Measurements from ENCODE around the gene LHPP.

Gene LHPP

GRCh38 chr10:124590216-124591122 is 128.8 kb downstream of the LHPP start:
- H3K4me3 ChIP-seq (replicated peaks; ENCODE audit: insufficient read depth, low read length), result no peak overlapping the region
- DNase-seq (ENCODE audit: low read depth in 1 of 2, low spot score in 1 of 2), result no peak
- no peak overlapping the region for H3K27ac ChIP-seq (replicated peaks)
- H3K27me3 ChIP-seq (ENCODE audit: insufficient read depth, poor library complexity, severe bottlenecking), result no peaks in the 10 kb centered on the region
- TF ChIP-seq REST (IDR thresholded peaks at IDR 0.05; ENCODE audit: insufficient replicate concordance, low read depth), result no peak
- TF ChIP-seq GABPA (IDR thresholded peaks at IDR 0.05; ENCODE audit: low read depth), result no peak
- no peak for TF ChIP-seq CTCF (IDR thresholded peaks at IDR 0.05; ENCODE audit: insufficient read depth, low read length)
- TF ChIP-seq SPI1 (IDR thresholded peaks at IDR 0.05; ENCODE audit: borderline replicate concordance, low read depth), result no peak
- TF ChIP-seq POLR2AphosphoS5 (IDR thresholded peaks at IDR 0.05; ENCODE audit: low read depth), result no peak

DNA sequence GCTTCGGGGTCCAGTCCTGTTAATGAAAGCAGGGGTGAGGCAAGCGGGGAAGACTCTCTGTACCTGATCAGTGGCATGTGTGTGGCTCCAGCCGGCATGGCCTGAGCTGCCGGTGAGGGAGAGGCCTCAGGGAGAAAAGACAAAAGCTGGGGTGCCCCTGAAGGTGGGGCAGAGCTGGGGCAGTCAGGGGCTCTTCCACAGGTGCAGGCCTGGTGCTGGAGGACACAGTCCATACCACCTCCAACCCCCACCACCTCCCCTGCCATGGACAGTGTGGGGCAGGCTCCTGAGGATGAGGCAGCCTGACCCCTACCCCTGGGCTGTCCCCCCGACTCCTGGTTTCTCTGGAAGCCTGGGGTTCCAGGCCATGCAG is 129.5 kb downstream of the LHPP start:
- no peak overlapping the region for H3K4me3 ChIP-seq (replicated peaks; ENCODE audit: insufficient read depth, low read length)
- no peaks in the 10 kb centered on the region for H3K27me3 ChIP-seq (ENCODE audit: insufficient read depth, poor library complexity, severe bottlenecking)
- TF ChIP-seq SPI1 (IDR thresholded peaks at IDR 0.05; ENCODE audit: borderline replicate concordance, low read depth), result no peak
- no peak for TF ChIP-seq POLR2AphosphoS5 (IDR thresholded peaks at IDR 0.05; ENCODE audit: low read depth)
- no peak for TF ChIP-seq CTCF (IDR thresholded peaks at IDR 0.05; ENCODE audit: insufficient read depth, low read length)
- no peak for TF ChIP-seq REST (IDR thresholded peaks at IDR 0.05; ENCODE audit: insufficient replicate concordance, low read depth)
- TF ChIP-seq GABPA (IDR thresholded peaks at IDR 0.05; ENCODE audit: low read depth), result no peak
- DNase-seq (ENCODE audit: low read depth in 1 of 2, low spot score in 1 of 2), result no peak
- no peak overlapping the region for H3K27ac ChIP-seq (replicated peaks)

DNA sequence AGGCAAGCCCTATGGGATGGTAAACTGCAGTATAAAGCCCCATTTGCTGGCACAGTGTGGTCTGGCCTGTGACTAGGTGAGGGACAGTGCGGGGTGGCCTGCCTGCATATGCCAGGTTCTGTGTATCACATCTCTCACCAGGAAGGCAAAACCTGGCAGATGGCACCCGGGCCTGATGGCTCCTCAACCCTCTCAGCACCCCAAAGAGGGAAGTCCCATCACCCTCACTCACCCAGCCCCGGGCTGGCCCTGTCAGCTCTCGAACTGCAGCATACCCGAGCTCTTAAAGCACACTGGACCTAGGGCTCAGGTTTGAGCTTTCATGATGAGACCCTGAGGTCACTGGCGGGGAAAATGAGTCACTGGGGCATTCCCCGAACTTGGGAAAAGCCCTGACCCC is 130.5 kb downstream of the LHPP start:
- no peaks in the 10 kb centered on the region for H3K27me3 ChIP-seq (ENCODE audit: insufficient read depth, poor library complexity, severe bottlenecking)
- DNase-seq (ENCODE audit: low read depth in 1 of 2, low spot score in 1 of 2), result no peak
- no peak overlapping the region for H3K27ac ChIP-seq (replicated peaks)
- no peak for TF ChIP-seq CTCF (IDR thresholded peaks at IDR 0.05; ENCODE audit: insufficient read depth, low read length)
- TF ChIP-seq POLR2AphosphoS5 (IDR thresholded peaks at IDR 0.05; ENCODE audit: low read depth), result no peak
- TF ChIP-seq REST (IDR thresholded peaks at IDR 0.05; ENCODE audit: insufficient replicate concordance, low read depth), result no peak
- TF ChIP-seq SPI1 (IDR thresholded peaks at IDR 0.05; ENCODE audit: borderline replicate concordance, low read depth), result no peak
- TF ChIP-seq GABPA (IDR thresholded peaks at IDR 0.05; ENCODE audit: low read depth), result no peak
- H3K4me3 ChIP-seq (replicated peaks; ENCODE audit: insufficient read depth, low read length), result no peak overlapping the region
